Left ventricle myocardium superior (tissue), 1 donor: Measurements from ENCODE around the gene AAMP. TPM values are rescaled to one million over a fixed set of nuclear protein-coding genes. Genes with fewer than 3 reads are reported as not detected.
"Not testable (repeated sequence)": the region's sequence is repeated elsewhere in the genome, so short reads cannot be mapped to it uniquely, and the experiment has no call there.

Experiments
- ATAC-seq: fragments of 200-7000 bp; cut with Tn5 transposase; one replicate; pipeline ENCODE4 v1.9.1; 2020; ENCODE audit warnings: mild to moderate bottlenecking, moderate library complexity
- DNase-seq: peaks from one replicate; pipeline ENCODE4 v3.0.0-alpha.2; 2020
- intact Hi-C: fragments of 100-400 bp; cut with micrococcal nuclease; formaldehyde crosslinking; loops from one replicate; pipeline ENCODE4 v1.11.0; 2022
- long read RNA-seq: library from polyadenylated mRNA; unstranded; transcript quantifications from one replicate; pipeline ENCODE4 v2.0.0, GENCODE V29; 2021
- total RNA-seq: library from RNA; stranded (reverse); fragmentation: NEBNext Ultra II Directional; extraction: Animal tissue kit (Norgen Biotek cat#: 25700); gene quantifications from one replicate; pipeline ENCODE4 v1.2.1, GENCODE V29; 2021
- donor health status: DM: no; HTN: yes; CAD: no; lungs with severe emphysema.

AAMP gene, protein sequence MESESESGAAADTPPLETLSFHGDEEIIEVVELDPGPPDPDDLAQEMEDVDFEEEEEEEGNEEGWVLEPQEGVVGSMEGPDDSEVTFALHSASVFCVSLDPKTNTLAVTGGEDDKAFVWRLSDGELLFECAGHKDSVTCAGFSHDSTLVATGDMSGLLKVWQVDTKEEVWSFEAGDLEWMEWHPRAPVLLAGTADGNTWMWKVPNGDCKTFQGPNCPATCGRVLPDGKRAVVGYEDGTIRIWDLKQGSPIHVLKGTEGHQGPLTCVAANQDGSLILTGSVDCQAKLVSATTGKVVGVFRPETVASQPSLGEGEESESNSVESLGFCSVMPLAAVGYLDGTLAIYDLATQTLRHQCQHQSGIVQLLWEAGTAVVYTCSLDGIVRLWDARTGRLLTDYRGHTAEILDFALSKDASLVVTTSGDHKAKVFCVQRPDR
- total RNA-seq: 47.7 TPM
- long read RNA-seq, transcript AAMP-204 (11 exons, 1,804 nt): minor isoform, 17 of 174 reads
- long read RNA-seq, transcript AAMP-201 (11 exons, 1,886 nt): major isoform, 131 of 174 reads
- long read RNA-seq, partial matches to known transcripts: 5 of 174 reads
- long read RNA-seq, other reads (novel, unspliced or antisense): 18 of 174 reads

GRCh38 chr2:218269900-218270720, at the start of gene AAMP, which contains the start of gene PNKD:
Gene AAMP, minus strand, starts transcription at chr2:218270137. Its CDS starts 51 bp downstream, at chr2:218270086.
Gene PNKD, plus strand, starts transcription at chr2:218270519. Its CDS starts 17 bp downstream, at chr2:218270536.
- peak; percentile 100 for DNase-seq
- intact Hi-C loops: no loop called here
- peak; percentile 92 for ATAC-seq

DNA sequence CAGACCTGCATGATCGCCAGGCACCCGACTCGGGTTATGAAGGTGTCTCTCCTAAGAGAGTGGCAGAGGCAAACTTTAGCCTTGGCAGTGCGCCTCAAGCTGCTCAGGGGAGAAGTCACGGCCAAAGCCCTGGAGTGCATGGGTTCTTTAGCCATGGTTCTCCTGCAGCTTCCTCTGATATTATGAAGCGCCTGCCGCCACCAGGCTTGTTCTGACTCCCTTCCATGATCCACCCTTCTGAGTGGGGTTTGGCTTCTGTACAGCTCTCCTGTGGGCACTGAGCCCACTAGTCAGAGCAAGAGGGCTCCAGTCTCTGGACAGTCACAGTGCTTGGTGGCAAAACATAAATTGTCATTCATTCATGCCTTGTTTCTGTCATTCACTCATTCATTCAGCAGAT, 48.3 kb upstream of the AAMP start:
- intact Hi-C loops: no loop called here
- DNase-seq (no peak), ATAC-seq (no peak)

DNA sequence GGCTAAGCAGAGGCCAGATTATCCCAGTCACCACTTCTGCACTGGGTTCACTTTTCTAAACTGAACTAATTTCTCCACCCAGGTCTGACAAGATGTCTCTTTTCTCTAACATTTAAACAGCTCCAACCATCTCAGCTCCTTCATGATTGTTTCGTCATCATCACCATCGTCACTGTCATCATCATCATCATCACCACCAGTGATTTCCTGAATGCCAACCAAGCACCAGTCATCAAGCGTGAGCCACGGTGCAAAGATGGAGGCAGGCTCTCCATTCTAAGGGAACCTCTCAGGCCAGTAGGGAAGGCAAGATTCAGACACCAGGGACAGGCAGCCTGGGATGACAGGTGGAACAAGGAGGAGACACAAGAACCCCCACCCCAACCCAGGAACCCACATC, 47.9 kb upstream of the AAMP start:
- DNase-seq: no peak
- ATAC-seq: no peak
- intact Hi-C loops: no loop called here

DNA sequence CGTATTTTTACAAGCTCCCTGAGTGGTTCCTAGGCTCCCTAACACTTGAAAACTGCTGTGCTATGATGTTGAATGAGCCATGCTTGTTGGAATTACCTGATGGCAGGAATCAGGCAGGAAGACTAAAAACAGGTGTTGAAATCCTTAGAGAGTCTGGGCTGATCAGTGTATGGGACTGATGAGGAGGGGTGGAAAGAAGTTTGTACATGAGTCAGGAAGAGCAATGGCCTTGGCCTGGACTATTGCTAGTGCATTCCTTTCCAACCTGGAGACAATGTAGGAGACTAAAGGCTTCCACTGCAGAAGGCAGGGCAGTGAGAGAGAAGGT, 47.3 kb upstream of the AAMP start:
- ATAC-seq (no peak), DNase-seq (no peak)
- intact Hi-C loops: no loop called here

DNA sequence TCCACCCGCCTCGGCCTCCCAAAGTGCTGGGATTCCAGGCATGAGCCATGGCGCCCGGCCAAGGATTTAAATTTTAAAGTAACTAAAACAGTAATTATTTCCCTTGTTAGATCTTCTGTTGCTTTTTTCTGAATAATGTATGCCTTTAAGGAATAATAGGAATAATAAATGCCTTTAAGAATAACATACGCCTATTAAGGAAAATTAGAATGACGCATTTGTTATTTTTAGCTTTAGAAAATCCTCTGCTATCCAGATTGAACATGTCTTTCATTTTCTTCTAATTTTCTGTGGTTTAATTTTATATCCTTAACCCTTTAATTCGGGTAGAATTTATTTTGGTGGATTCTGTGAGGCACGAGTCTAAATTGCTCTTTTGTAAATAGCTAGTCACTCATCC, 45.5 kb upstream of the AAMP start:
- DNase-seq (no peak), ATAC-seq (no peak)
- intact Hi-C loops: no loop called here

DNA sequence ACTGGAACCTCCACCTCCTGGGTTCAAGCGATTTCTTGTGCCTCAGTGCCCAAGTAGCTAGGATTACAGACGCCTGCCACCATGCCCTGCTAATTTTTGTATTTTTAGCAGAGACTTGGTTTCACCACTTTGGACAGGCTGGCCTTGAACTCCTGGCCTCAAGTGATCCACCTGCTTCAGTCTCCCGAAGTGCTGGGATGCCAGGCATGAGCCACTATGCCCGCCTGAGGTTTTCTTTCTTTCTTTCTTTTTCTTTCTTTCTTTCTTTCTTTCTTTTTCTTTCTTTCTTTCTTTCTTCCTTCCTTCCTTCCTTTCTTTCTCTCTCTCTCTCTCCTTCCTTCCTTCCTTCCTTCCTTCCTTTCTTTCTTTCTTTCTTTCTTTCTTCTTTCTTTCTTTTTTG, 44.8 kb upstream of the AAMP start:
- intact Hi-C loops: not testable (repeated sequence)

GRCh38 chr2:218313356-218313755, 43.4 kb upstream of the AAMP start:
- ATAC-seq: no peak
- intact Hi-C loops: no loop called here

More for the DNA sequence above, 44.8 kb upstream of the AAMP start:
- not testable (repeated sequence) for ATAC-seq, DNase-seq

GRCh38 chr2:218312267-218312756, 42.4 kb upstream of the AAMP start:
- ATAC-seq: no peak
- DNase-seq: no peak
- intact Hi-C loops: no loop called here

More at GRCh38 chr2:218313356-218313755, 43.4 kb upstream of the AAMP start:
- no peak for DNase-seq

GRCh38 chr2:218311541-218312266, 41.8 kb upstream of the AAMP start:
- DNase-seq, intact Hi-C loops, ATAC-seq: not testable (repeated sequence)

DNA sequence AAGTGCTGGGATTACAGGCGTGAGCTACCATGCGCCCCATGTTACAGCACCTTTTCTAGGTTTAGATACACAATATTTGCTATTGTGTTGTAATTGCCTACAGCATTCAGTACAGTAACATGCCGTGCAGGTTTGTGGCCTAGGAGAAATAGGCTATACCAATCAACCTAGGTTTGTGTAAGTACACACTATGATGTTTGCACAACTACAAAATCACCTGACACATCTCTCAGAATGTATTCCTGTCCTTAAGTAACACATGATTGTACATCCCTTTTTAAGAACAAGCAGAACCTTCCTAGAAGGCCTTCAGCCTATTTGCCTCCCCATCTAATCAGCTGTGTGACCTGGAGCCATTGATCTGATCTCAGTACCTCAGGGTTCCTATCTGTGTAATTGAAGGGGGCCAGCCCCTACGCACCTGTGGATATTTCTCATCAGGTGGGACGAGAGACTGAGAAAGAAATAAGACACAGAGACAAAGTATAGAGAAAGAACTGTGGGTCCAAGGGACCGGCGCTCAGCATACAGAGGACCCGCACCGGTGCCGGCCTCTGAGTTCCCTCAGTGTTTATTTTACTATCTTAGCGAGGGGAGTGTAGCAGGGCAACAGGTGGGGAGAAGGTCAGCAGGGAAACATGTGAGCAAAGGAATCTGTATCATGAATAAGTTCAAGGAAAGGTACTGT, 41.1 kb upstream of the AAMP start:
- intact Hi-C loops: no loop called here
- no peak for DNase-seq

GRCh38 chr2:218307415-218308090, 37.6 kb upstream of the AAMP start:
- intact Hi-C loops: loop anchor here (10.0 kb wide), 1 partner anchor 47 kb away; the partner anchor contains the start of gene CATIP
- peak; percentile 90 for ATAC-seq

More for the DNA sequence above, 41.1 kb upstream of the AAMP start:
- no peak for ATAC-seq

DNA sequence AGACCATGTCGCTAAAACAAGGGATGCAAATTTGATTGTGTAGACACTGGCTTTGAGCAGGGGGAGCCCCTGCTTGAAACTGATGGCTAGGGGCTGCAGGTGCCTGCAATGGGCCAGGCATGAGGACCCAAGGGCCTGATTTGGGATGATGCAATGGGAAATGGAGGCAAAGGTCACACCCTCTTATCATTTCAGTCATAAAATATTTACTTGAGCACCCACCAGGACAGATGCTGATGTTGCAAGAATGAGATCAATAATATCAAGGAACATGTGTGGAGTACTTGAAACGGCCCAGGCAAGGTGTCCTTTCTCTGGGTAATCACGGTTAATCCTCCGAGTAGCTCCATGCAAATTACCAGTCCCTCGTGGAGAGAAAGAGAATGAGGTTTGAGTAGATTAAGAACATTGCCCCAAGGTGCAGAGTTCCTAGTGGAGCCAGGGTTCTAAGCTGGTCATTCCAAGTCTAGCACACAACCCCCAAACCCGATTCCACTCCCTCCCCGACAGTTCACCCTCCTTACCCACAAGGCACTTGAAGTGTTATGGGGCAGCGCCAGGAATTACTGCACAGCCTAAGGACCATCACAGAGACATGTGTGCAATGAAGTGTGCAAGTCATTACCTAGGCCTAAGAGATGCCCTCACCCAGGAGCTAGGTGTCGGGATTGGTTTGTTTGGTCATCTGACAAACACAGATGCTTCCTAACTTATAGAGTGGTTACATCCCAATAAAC, 36.4 kb upstream of the AAMP start:
- DNase-seq (no peak), ATAC-seq (no peak)
- intact Hi-C loops: loop anchor here (10.0 kb wide), 1 partner anchor 48 kb away; the partner anchor contains the start of gene CATIP

More at GRCh38 chr2:218307415-218308090, 37.6 kb upstream of the AAMP start:
- DNase-seq: no peak

DNA sequence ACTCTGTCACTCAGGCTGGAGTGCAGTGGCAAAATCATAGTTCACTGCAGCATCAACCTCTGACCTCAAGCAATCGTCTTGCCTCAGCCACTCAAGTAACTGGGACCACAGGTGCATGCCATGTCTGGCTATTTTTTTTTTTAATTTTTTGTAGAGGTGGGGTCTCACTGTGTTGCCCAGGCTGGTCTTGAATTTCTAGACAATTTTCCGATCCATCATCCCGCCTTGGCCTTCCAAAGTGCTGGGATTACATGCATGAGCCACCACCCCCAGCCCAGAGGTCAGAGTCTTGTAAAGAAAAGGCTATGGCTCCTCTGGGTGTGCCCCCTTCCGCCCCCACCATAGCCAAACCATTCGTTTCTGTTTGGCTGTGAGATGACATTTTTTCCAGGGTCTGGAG, 35.4 kb upstream of the AAMP start:
- no peak for DNase-seq
- intact Hi-C loops: loop anchor here (10.0 kb wide), 1 partner anchor 49 kb away; the partner anchor contains the start of gene CATIP
- no peak for ATAC-seq

DNA sequence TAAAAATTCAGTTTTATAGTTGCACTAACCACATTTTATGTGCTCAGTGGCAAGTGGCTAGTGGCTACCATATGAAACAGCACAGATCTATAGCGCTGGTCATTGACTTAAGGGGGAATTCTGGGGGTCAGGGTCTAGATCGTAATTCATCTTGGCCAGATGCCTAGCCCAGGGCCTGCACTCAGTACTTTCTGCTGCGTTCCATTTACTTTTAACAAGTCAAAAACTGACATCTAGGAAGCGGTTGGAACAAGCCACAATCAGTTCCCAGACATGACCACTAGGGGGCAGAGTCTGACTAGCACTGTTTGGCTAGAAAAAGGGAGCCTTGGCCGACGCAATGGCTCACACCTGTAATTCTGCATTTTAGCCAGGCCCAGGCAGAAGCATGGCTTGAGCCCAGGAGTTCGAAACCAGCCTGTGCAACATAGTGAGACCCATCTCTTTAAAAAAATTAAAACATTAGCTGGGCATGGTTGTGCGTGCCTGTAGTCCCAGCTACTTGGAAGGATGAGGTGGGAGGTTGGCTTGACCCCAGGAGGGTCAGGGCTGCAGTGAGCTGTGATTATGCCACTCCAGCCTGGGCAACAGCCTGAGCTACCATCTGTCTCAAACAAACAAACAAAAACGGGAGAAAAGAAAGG, 31.4 kb upstream of the AAMP start:
- intact Hi-C loops: loop anchor here (10.0 kb wide), 1 partner anchor 54 kb away; the partner anchor contains the start of gene CATIP
- peak; percentile 84 for ATAC-seq
- DNase-seq: peak; percentile 76

DNA sequence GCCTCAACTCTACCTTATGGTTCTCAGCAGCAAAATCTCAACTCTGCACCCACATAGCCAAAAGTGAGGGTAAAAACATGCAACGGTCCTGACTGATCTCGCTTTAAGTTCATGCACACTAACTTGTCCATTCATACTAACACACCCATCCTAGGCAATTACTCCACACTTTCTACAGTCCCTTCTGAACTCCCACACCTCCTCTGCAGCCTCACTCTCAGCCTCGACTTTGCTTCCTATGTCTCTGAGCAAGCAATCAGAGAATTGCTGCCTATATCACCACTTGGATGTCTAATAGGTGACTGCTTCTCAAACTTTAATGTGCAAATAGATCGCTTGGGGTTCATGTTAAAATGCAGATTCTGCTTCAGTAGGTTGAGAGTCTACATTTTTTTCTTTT, 30.2 kb upstream of the AAMP start:
- intact Hi-C loops: loop anchor here (10.0 kb wide), 1 partner anchor 55 kb away; the partner anchor contains the start of gene CATIP
- DNase-seq (no peak), ATAC-seq (no peak)

DNA sequence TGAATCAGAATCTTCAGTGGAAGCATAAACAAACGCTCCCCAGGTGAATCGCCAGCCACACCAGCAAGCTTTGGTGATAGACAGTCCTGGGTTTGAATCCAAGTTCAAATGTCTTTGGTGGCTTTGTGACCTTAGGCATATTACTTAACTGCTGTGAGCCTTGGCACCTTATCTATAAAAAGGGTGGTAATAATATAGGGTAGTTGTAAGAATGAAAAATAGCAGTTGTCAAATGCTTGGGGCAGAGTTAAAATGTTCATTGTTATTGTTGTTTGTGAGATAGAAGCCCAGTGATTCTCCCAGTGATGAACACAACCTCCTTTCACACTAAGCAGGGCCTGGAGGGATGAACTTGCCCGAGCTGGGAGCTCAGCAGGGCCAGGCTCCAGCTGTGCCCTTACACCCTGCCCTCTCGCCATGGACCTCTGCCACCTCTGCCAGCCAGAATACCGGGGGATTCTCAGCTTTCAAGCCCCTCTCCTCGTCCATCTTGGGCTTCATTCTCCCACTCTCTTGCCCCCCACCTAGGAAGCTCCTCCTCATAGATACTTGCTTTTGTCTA, 28.5 kb upstream of the AAMP start:
- ATAC-seq: no peak
- DNase-seq: no peak
- intact Hi-C loops: no loop called here
